ENCODE measurements around the gene RPS16.

RPS16 gene

DNA sequence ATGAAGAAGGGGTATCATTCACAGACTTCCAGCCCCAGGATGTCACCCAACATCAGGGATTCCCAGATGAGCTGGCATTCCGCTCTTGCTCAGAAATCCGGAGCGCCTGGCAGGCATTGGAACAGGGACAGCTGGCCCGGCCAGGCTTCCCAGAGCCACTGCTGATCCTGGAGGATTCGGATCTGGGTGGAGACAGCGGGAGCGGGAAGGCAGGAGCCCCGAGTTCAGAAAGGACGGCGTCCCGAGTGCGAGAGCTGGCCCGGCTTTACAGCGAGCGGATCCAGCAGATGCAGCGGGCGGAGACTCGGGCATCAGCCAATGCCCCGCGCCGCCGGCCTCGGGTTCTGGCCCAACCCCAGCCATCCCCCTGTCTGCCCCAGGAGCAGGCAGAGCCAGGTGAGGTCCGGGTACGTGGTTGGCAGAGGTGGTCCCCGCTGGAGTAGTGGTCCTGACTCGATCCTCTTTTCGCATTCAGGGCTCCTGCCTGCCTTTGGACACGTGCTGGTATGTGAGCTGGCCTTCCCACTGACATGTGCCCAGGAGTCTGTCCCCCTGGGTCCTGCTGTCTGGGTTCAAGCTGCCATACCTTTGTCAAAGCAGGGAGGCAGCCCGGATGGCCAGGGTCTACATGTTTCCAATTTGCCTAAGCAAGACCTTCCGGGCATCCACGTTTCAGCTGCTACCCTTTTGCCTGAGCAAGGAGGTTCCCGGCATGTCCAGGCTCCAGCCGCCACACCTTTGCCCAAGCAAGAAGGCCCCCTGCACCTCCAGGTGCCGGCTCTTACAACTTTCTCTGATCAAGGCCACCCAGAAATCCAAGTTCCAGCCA, 12.3 kb downstream of the RPS16 start:
- DNase-seq (ENCODE audit: low read depth in 2 of 3, low spot score in 1 of 3): no peak

GRCh38 chr19:39422020-39422419, 13.7 kb downstream of the RPS16 start:
- DNase-seq (ENCODE audit: low read depth in 2 of 3, low spot score in 1 of 3): no peak

- no peak for DNase-seq (ENCODE audit: low read depth in 2 of 3, low spot score in 1 of 3)
These were observed 15.0 kb downstream of the RPS16 start for GRCh38 chr19:39420769-39421168.

- DNase-seq (ENCODE audit: low read depth in 2 of 3, low spot score in 1 of 3): no peak
These were observed 16.7 kb downstream of the RPS16 start for GRCh38 chr19:39419003-39419402.

DNA sequence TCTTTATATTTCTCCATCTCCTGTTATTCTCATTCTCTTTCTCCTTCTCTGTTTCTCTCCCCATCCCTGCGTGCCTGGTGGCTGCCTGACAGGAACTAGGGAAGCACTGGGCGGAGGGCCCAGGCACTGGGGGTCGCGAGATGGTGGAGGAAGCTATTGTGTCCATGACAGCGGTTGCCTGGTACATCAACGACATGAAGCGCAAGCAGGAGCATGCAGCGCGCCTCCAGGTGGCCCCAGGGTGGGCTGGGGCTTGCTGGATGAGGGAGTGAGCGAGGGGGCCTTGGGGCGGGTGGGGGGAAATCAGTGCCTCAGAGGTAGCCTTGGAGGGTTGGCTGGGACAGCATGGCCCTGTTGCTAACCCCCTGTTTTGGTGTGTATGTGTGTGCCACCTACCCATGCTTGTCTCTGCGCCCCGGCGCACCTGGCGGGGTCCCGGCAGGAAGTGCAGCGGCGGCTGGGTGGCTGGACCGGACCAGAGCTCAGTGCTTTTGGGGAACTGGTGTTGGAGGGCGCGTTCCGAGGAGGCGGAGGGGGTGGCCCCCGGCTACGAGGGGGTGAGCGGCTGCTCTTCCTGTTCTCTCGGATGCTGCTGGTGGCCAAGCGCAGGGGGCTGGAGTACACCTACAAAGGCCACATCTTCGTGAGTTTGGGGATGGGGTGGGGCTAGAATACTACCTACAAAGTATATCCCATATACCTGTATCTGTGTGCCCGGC, 18.1 kb downstream of the RPS16 start:
- no peak for DNase-seq (ENCODE audit: low read depth in 2 of 3, low spot score in 1 of 3)

GRCh38 chr19:39416152-39417120, 19.3 kb downstream of the RPS16 start:
- no peak for DNase-seq (ENCODE audit: low read depth in 2 of 3, low spot score in 1 of 3)

DNA sequence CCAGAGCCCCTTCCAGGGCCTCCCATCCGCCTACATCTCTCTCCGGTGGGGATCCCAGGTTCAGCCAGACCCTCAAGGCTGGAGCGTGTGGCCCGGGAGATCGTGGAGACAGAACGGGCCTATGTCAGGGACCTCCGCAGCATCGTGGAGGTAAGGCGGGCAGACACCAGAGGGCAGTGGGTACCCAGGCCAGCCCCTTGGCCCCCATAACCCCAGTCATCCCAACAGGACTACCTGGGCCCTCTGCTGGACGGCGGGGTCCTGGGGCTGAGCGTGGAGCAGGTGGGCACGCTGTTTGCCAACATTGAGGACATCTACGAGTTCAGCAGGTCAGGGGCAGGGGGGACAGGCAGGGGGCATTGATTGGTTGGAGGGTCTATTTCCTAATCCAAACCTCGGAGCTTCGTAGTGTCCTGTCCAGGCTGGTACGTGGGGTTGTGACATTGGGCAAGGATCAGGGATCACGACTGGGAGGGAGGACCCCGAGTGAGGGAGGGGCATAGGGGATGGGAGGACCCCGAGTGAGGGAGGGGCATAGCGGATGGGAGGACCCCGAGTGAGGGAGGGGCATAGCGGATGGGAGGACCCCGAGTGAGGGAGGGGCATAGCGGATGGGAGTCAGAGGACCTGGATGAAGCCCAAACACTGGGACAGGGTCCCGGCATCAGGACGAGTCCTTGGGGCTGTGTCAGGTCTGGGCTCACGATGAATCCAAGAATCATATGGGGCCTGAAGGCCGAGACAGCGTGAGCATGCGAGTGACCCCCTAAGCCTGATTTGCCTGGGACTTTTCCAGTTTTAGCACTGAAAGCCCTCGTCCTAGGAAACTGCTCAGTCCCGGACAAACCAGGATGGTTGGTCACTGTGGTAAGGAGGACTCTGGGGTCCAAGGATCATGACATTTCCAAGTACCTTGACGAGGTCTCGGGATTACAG, 20.4 kb downstream of the RPS16 start:
- DNase-seq (ENCODE audit: low read depth in 2 of 3, low spot score in 1 of 3): no peak

GRCh38 chr19:39413911-39414608, 21.7 kb downstream of the RPS16 start:
- DNase-seq (ENCODE audit: low read depth in 2 of 3, low spot score in 1 of 3): no peak

GRCh38 chr19:39413272-39413910, 22.4 kb downstream of the RPS16 start:
- DNase-seq (ENCODE audit: low read depth in 2 of 3, low spot score in 1 of 3): no peak

DNA sequence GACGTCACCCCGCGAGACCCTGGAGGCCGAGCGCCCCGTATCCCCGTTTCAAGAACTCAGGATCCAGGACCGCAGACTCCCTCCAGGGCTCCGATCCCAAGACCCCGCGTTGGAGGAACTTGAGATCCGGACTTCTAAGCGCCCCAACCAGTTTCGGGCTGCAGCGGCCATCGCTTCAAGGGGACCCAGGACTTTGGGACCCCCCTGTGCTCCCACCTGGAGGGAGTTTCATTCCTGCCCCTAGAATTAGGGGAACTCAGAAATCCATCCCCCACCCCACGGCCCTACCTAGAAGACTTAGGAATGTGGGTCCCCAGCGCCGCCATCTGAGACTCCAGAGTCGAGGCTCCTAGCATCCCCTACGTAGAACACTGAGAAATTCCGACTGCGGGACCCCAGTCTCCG, 22.9 kb downstream of the RPS16 start:
- no peak for DNase-seq (ENCODE audit: low read depth in 2 of 3, low spot score in 1 of 3)

- peak; percentile 95 to 99 (median 96) for DNase-seq (ENCODE audit: low read depth in 2 of 3, low spot score in 1 of 3)
These were observed 23.5 kb downstream of the RPS16 start, which contains the start of gene PLEKHG2 for GRCh38 chr19:39412100-39412866. TSS of gene PLEKHG2 (plus strand) at chr19:39412669. CDS start at chr19:39414087, 1,418 bp downstream.

GRCh38 chr19:39411832-39412099, 24.0 kb downstream of the RPS16 start:
- DNase-seq (ENCODE audit: low read depth in 2 of 3, low spot score in 1 of 3): peak; percentile 82 to 95 (median 86)

GRCh38 chr19:39411081-39411831, 24.5 kb downstream of the RPS16 start:
- DNase-seq (ENCODE audit: low read depth in 2 of 3, low spot score in 1 of 3): no peak

DNA sequence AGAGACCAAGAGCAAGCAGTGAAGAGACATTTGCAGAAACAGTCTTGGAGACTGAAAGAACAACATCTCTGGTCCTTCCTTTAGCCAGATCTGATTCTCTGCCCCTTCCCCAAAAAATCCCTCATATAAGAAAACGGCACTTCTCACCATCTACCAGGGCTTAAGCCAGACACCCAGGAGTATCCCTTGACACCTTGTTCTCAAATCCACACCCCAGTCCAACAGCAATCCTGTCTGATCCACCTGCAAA, 25.0 kb downstream of the RPS16 start:
- DNase-seq (ENCODE audit: low read depth in 2 of 3, low spot score in 1 of 3): no peak

GRCh38 chr19:39410017-39410830, 25.5 kb downstream of the RPS16 start:
- no peak for DNase-seq (ENCODE audit: low read depth in 2 of 3, low spot score in 1 of 3)

GRCh38 chr19:39409208-39410016, 26.3 kb downstream of the RPS16 start:
- DNase-seq (ENCODE audit: low read depth in 2 of 3, low spot score in 1 of 3): peak in 2 of 3 donors; percentile 62 to 66
